NCI-H526 treated with DMSO at 0.1 percent for 48 hours (cell line): ENCODE results near the gene CNTRL.
"Not testable (repeated sequence)": the region's sequence is repeated elsewhere in the genome, so short reads cannot be mapped to it uniquely, and the experiment has no call there.

Experiments used
- DNase-seq: peaks from one replicate; lab custom pipeline; 2025; lab: John Stamatoyannopoulos, UW

Gene CNTRL

GRCh38 chr9:121074370-121075250 lies at the start of gene CNTRL:
Gene CNTRL (plus strand): TSS chr9:121074955. CDS start chr9:121088327, 13,372 bp downstream.
- DNase-seq, result peak; percentile 73

GRCh38 chr9:121026260-121026691 lies 48.5 kb upstream of the CNTRL start:
- no peak for DNase-seq

- DNase-seq, result no peak
Measured at GRCh38 chr9:121026768-121027167, 48.0 kb upstream of the CNTRL start.

GRCh38 chr9:121028285-121028684 lies 46.5 kb upstream of the CNTRL start:
- not testable (repeated sequence) for DNase-seq

- DNase-seq, result no peak
Measured at GRCh38 chr9:121029469-121029868, 45.3 kb upstream of the CNTRL start.

GRCh38 chr9:121034529-121034928 lies 40.2 kb upstream of the CNTRL start:
- DNase-seq, result no peak

GRCh38 chr9:121035717-121036116 lies 39.0 kb upstream of the CNTRL start:
- not testable (repeated sequence) for DNase-seq

GRCh38 chr9:121038362-121038761 lies 36.4 kb upstream of the CNTRL start:
- DNase-seq, result no peak

- no peak for DNase-seq
Measured at GRCh38 chr9:121038804-121039203, 36.0 kb upstream of the CNTRL start.

GRCh38 chr9:121048175-121048574 lies 26.6 kb upstream of the CNTRL start:
- no peak for DNase-seq

GRCh38 chr9:121048618-121049017 lies 26.1 kb upstream of the CNTRL start:
- DNase-seq, result no peak

GRCh38 chr9:121050128-121050988 lies 24.4 kb upstream of the CNTRL start, which contains the start of gene C5:
Gene C5 (minus strand): TSS chr9:121050275. CDS start chr9:121050246, 29 bp downstream.
- no peak for DNase-seq

- no peak for DNase-seq
Measured at GRCh38 chr9:121053544-121053943, 21.2 kb upstream of the CNTRL start.

GRCh38 chr9:121055642-121056143 lies 19.1 kb upstream of the CNTRL start:
- DNase-seq, result no peak

- no peak for DNase-seq
Measured at GRCh38 chr9:121057821-121058220, 16.9 kb upstream of the CNTRL start.

GRCh38 chr9:121059513-121059912 lies 15.2 kb upstream of the CNTRL start:
- DNase-seq, result no peak

GRCh38 chr9:121059998-121060636 lies 14.6 kb upstream of the CNTRL start:
- peak; percentile 11 for DNase-seq

GRCh38 chr9:121066850-121067249 lies 7.9 kb upstream of the CNTRL start:
- no peak for DNase-seq

- no peak for DNase-seq
Measured at GRCh38 chr9:121067640-121068039, 7.1 kb upstream of the CNTRL start.

GRCh38 chr9:121069396-121069795 lies 5.4 kb upstream of the CNTRL start:
- no peak for DNase-seq

GRCh38 chr9:121071370-121071755 lies 3.4 kb upstream of the CNTRL start:
- no peak for DNase-seq
